ENCODE measurements around the gene DLG2. TPM values are rescaled to one million over a fixed set of nuclear protein-coding genes. Genes with fewer than 3 reads are reported as not detected.
"Not testable (repeated sequence)": the region's sequence is repeated elsewhere in the genome, so short reads cannot be mapped to it uniquely, and the experiment has no call there.

The DLG2 gene
- total and polyA plus RNA-seq, 2 of the 8 experiments (the other 6 are each of a cell fraction or from before 2014, with no cell fraction given) = 1.7 to 14.3 TPM

- Histone ChIP-seq H3K14ac (ENCODE audit: insufficient read length) (no peak overlapping the region), H2BK15ac (ENCODE audit: low read length) (no peak overlapping the region), H3K9ac (replicated peaks in 1 of 4; ENCODE audit: extremely low read depth in 1 of 4, low read depth in 3 of 4, low read length in 3 of 4) (no peak overlapping the region), H2BK120ac (replicated peaks; ENCODE audit: low read depth, low read length) (no peak overlapping the region), H3K27ac (ENCODE audit: low read depth, low read length) (no peak overlapping the region), H2BK12ac (ENCODE audit: low read depth, low read length) (no peak overlapping the region), H2BK20ac (ENCODE audit: low read length) (no peak overlapping the region), H3K23me2 (ENCODE audit: low read depth, low read length) (no peaks in the 10 kb centered on the region), H4K8ac (ENCODE audit: extremely low read depth, insufficient read depth, low read length) (no peak overlapping the region), H3K4ac (replicated peaks; ENCODE audit: insufficient read length, low read depth, low read length) (no peak overlapping the region), H3K27me3 (replicated peaks in 1 of 4; ENCODE audit: control insufficient read depth in 3 of 4, extremely low read depth in 1 of 4, insufficient read depth in 3 of 4, low read length in 3 of 4) (no peaks in the 10 kb centered on the region), H4K5ac (ENCODE audit: insufficient read length, low read depth, low read length) (no peak overlapping the region), H3K4me2 (ENCODE audit: insufficient read depth in 1 of 2, low read depth in 2 of 2, low read length in 2 of 2) (no peak overlapping the region), H3K4me1 (replicated peaks in 1 of 4; ENCODE audit: control insufficient read depth in 3 of 4, insufficient read depth in 4 of 4, low read length in 3 of 4) (no peaks in the 10 kb centered on the region), H3K36me3 (ENCODE audit: control insufficient read depth in 2 of 4, insufficient read depth in 4 of 4, low read length in 3 of 4) (no peaks in the 10 kb centered on the region), H3K23ac (ENCODE audit: insufficient read length) (no peak overlapping the region), H2AFZ (ENCODE audit: low read length) (no peak overlapping the region), H3K4me3 (ENCODE audit: extremely low read depth in 1 of 4, insufficient read depth in 2 of 4, low read depth in 3 of 4, low read length in 4 of 4) (no peak overlapping the region), H3K18ac (ENCODE audit: extremely low read depth, low read length) (no peak overlapping the region), H4K91ac (replicated peaks; ENCODE audit: insufficient read length, low read length) (no peak overlapping the region), H3K79me2 (ENCODE audit: control insufficient read depth in 1 of 2, insufficient read depth in 2 of 2, low read length in 2 of 2) (no peaks in the 10 kb centered on the region), H2AK5ac (ENCODE audit: low read depth, low read length) (no peak overlapping the region), H2BK5ac (ENCODE audit: low read depth, low read length) (no peak overlapping the region), H3K56ac (replicated peaks; ENCODE audit: insufficient read length, low read depth, low read length) (no peak overlapping the region), H4K20me1 (replicated peaks in 1 of 2; ENCODE audit: control insufficient read depth in 1 of 2, insufficient read depth in 2 of 2, low read length in 2 of 2) (no peaks in the 10 kb centered on the region), H3K9me3 (ENCODE audit: insufficient read depth in 2 of 2, low read depth in 1 of 2, low read length in 1 of 2) (no peaks in the 10 kb centered on the region), H3K79me1 (ENCODE audit: low read depth, low read length) (no peaks in the 10 kb centered on the region)
- DNase-seq (ENCODE audit: low read depth in 1 of 2, low spot score in 2 of 2) (no peak), FAIRE-seq (no peak)
- ChIA-PET POLR2A (ENCODE audit: partially characterized antibody) (no interaction called here), CTCF (ENCODE audit: partially characterized antibody) (no interaction called here)
- TF ChIP-seq TCF12 (IDR thresholded peaks at IDR 0.05; ENCODE audit: low read depth, low read length) = no peak
- 93% methylated on average over 1 of the region's 1 CpG; no CpG with 5 or more reads in 1 of the 2 experiments for WGBS, 2 experiments (ENCODE audit: extremely low coverage in 1 of 2, insufficient coverage in 1 of 2, insufficient read length in 1 of 2, insufficient replicate concordance in 2 of 2, low coverage in 1 of 2, low lambda C conversion rate in 2 of 2, missing lambda C conversion rate in 1 of 2)
Measured at GRCh38 chr11:83734120-83734519, 1893.0 kb downstream of the DLG2 start.

GRCh38 chr11:83731288-83731687 is 1895.9 kb downstream of the DLG2 start:
- CTCF ChIA-PET (ENCODE audit: partially characterized antibody) = interaction anchor here (0.8 to 2.1 kb wide), 2 partner anchors 89 to 1030 kb away, joined by 3 to 5 read pairs; no protein-coding TSS in a partner anchor

More at GRCh38 chr11:83731288-83731687, 1895.9 kb downstream of the DLG2 start:
- H2BK15ac ChIP-seq (ENCODE audit: low read length); DNase-seq (ENCODE audit: low read depth in 1 of 2, low spot score in 2 of 2); H2BK20ac ChIP-seq (ENCODE audit: low read length); H3K23ac ChIP-seq (ENCODE audit: insufficient read length); H3K9ac ChIP-seq (replicated peaks in 1 of 4; ENCODE audit: extremely low read depth in 1 of 4, low read depth in 3 of 4, low read length in 3 of 4); H3K18ac ChIP-seq (ENCODE audit: extremely low read depth, low read length); H2AFZ ChIP-seq (ENCODE audit: low read length); H3K4me3 ChIP-seq (ENCODE audit: extremely low read depth in 1 of 4, insufficient read depth in 2 of 4, low read depth in 3 of 4, low read length in 4 of 4); H3K14ac ChIP-seq (ENCODE audit: insufficient read length); H3K4me1 ChIP-seq (replicated peaks in 1 of 4; ENCODE audit: control insufficient read depth in 3 of 4, insufficient read depth in 4 of 4, low read length in 3 of 4); H3K4me2 ChIP-seq (ENCODE audit: insufficient read depth in 1 of 2, low read depth in 2 of 2, low read length in 2 of 2); FAIRE-seq; H3K27ac ChIP-seq (ENCODE audit: low read depth, low read length); H3K23me2 ChIP-seq (ENCODE audit: low read depth, low read length); H2BK120ac ChIP-seq (replicated peaks; ENCODE audit: low read depth, low read length); H2AK5ac ChIP-seq (ENCODE audit: low read depth, low read length); H3K56ac ChIP-seq (replicated peaks; ENCODE audit: insufficient read length, low read depth, low read length); H4K20me1 ChIP-seq (replicated peaks in 1 of 2; ENCODE audit: control insufficient read depth in 1 of 2, insufficient read depth in 2 of 2, low read length in 2 of 2); H3K79me2 ChIP-seq (ENCODE audit: control insufficient read depth in 1 of 2, insufficient read depth in 2 of 2, low read length in 2 of 2); H3K9me3 ChIP-seq (ENCODE audit: insufficient read depth in 2 of 2, low read depth in 1 of 2, low read length in 1 of 2); H4K91ac ChIP-seq (replicated peaks; ENCODE audit: insufficient read length, low read length); H2BK5ac ChIP-seq (ENCODE audit: low read depth, low read length); H4K5ac ChIP-seq (ENCODE audit: insufficient read length, low read depth, low read length); H3K36me3 ChIP-seq (ENCODE audit: control insufficient read depth in 2 of 4, insufficient read depth in 4 of 4, low read length in 3 of 4); H4K8ac ChIP-seq (ENCODE audit: extremely low read depth, insufficient read depth, low read length); H3K27me3 ChIP-seq (replicated peaks in 1 of 4; ENCODE audit: control insufficient read depth in 3 of 4, extremely low read depth in 1 of 4, insufficient read depth in 3 of 4, low read length in 3 of 4); H3K79me1 ChIP-seq (ENCODE audit: low read depth, low read length); H3K4ac ChIP-seq (replicated peaks; ENCODE audit: insufficient read length, low read depth, low read length); H2BK12ac ChIP-seq (ENCODE audit: low read depth, low read length): not testable (repeated sequence)
- WGBS, 2 experiments (ENCODE audit: extremely low coverage in 1 of 2, insufficient coverage in 1 of 2, insufficient read length in 1 of 2, insufficient replicate concordance in 2 of 2, low coverage in 1 of 2, low lambda C conversion rate in 2 of 2, missing lambda C conversion rate in 1 of 2) = 78% methylated on average over 2 of the region's 2 CpGs; no CpG with 5 or more reads in 1 of the 2 experiments
- POLR2A ChIA-PET (ENCODE audit: partially characterized antibody) = interaction anchor here (1.5 kb wide), 1 partner anchor 14 kb away, joined by 3 read pairs; no protein-coding TSS in a partner anchor
